ENCODE data around the gene PROKR1.

DNA sequence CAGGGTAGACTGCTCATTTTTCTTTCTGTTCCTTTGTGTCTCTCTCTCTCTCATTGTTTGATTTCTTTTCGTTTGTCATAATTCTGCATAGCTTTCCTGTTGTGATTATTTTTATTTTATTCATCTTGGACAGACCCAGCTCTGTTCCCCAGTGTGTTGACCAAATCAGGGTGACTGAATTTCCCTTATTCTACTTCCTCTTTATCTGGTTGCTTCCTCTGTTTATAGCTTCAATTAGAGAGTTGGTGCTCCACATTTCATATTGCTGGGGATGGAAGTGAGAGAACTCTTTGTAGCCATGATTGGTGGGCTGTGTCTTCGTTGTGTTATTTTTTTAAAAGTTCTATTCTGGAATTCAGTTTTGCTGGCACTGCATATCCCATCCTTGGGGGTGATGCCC lies 19.1 kb downstream of the PROKR1 start:
- TF ChIP-seq EZH2 (IDR thresholded peaks at IDR 0.05; ENCODE audit: insufficient read depth, poor library complexity, severe bottlenecking) (no peak), EZH2phosphoT487 (IDR thresholded peaks at IDR 0.05; ENCODE audit: insufficient read depth, low read depth) (no peak)

All from GM23248 (cell line).